ENCODE measurements around the gene MYO3A. TPM values are rescaled to one million over a fixed set of nuclear protein-coding genes. Genes with fewer than 3 reads are reported as not detected.
"Not testable (repeated sequence)": the region's sequence is repeated elsewhere in the genome, so short reads cannot be mapped to it uniquely, and the experiment has no call there.

MYO3A gene
- total RNA-seq, 1 donor from 2014 or later, result not detected

DNA sequence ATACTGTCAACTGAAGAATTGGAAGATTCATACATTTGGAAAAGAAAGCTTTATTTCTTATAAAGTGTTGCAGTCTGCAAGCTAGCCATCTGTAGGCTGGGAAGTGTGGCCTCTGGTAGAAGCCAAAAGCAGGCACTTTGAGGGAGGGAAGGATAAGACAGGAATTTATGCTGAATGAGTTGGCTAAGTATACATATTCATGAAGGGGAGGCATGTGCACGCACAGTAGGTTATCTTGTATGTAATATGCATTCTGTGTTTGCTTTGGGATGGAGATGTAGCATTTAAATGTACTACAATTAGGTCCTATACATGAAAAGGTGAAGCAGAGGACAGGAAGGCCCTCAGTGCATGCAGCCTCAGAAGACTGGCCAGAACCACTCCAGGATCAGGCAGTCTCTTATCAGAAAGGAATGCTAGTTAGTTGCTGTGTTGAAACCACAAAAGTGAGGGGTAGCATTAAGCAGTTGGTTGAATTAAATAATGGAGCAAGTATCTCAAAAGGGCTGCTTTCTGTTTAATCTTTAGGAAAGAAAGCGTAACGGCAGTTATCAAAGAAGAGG is 40.9 kb downstream of the MYO3A start:
- DNase-seq (ENCODE audit: low spot score), result no peak

DNA sequence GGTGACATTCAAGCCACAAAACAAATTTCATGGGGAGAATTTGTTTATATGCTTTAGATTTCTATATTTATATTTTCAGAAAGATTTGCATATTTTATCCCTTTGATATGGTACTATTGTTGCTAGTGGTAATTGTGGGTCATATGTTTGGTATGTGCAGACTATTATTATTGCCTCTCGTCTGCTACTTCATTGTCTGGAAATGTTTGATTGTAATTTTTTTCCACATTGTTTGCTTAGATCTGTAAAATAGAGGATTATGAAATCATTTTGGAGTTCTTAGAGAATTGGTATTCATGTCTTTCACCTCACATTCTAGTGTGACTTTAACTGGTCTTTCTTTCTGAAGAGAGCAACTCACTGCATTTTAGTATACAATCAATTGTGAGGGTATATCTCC is 44.7 kb downstream of the MYO3A start:
- no peak for DNase-seq (ENCODE audit: low spot score)

DNA sequence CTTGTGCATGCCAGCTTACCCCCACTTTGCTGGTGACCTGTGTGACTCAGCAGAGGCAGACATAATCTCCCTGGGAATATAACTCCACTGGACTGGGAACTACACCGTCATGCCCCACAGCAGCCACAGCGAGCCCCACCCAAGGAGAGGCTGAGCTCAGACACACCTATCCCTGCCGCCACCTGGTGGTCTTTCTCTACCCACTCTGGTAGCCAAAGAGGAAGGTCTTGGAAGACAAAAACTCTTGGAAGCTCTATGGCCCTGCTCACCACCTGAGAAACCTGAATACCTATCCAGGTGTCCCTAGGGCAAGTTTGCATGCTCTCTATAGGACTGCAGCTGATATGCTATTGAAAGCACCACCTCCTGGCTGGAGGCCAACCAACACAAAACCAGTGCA is 48.1 kb downstream of the MYO3A start:
- no peak for DNase-seq (ENCODE audit: low spot score)

DNA sequence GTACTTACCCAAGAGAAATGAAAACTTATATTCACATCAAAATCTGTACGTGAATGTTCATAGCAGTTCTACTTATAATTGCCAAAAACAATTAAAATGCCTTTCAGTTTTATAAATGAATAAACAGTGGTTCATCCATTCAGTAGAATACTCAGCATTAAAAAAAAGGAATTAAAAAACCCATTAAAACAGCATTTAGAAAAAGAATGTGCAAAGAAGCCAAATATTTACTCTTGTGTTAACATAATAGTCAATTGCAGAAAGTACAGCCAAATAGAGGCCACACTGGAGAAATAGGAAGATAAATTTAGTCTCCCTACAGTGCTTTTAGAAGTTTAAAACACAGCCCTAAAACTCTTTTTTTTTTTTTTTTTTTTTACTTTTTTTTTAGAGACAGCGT is 54.6 kb downstream of the MYO3A start:
- DNase-seq (ENCODE audit: low spot score), result no peak

DNA sequence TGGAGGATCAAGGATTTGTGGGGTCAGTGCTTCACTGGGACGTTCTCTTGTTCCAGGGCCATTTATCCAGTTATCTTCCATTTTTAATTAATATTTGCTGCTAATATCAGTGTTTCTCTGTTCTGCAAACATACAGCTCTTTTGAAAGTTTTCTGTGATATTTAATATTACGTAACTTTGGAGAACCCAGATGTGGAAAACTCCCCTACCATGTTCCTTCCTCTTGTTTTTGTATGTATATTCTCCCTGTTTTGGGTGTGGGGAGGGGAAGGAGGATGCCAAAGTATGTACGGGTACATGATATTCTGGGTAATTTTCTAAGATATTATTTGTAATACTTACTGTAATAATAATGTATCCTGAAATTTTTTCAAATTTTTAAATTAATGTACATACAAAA is 55.9 kb downstream of the MYO3A start:
- no peak for DNase-seq (ENCODE audit: low spot score)

DNA sequence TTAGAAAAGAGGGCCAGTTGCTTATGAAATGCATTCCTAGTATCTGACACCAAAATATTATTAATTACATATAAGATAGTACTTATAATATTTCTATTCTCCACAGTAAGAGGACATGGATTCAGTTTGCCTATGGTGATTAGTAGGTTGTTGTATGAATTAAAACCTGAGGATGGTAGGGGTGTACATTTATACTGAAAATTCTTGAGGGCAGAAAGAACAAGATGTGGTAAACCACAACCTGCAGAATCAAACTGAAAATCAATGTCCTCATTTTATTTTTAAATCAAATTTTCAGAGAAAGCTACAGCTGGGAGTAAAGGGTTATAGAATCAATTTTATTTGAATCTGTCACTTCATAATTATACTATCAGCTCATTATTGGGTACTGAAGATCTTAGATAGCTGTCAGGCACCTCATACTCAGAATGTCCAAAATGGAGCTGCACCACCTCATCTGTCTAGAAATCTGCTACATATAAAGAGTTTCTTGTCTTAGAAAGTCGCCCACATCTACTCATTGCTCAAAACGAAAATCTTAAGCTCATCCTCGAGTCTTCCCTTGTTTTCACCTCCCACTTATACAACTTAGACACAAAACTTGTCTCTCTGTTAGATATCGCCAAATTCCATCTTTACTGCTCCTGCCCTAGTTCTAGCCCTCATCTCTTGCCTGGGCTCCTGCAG is 65.4 kb downstream of the MYO3A start:
- DNase-seq (ENCODE audit: low spot score), result no peak

DNA sequence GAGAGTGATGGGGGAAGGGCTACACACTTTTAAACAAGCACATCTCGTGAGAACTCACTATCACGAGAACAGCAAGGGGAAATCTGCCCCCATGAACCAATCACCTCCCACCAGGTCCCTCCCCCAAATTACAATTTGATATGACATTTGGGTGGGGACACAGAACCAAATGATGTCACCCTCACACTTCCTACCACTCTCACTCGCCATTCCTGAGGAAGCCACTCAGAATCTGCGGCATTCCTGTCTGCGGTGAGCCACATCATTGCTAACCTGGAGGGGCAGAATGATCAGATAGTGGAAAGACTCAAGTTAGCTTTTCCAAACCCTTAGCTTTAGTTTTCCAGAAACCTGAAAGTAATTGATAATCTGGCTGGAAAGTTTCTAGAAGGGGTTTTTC is 66.9 kb downstream of the MYO3A start:
- no peak for DNase-seq (ENCODE audit: low spot score)

DNA sequence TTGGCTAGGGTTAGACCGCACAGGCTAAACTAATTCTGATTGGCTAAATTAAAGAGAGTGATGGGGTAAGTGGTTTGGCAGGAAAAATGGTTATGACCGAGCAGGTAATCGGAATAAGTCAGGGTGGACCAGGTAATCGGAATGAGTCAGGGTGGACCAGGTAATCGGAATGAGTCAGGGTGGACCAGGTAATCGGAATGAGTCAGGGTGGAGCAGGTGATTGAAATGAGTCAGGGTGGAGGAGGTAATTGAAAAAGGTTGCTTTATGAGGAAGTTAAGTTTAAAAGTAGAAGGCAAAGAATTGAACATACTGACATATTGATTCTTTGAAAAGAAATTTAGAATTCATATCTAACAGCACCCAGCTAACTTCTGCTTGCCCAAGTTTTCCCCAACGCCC is 68.4 kb downstream of the MYO3A start:
- DNase-seq (ENCODE audit: low spot score), result not testable (repeated sequence)

DNA sequence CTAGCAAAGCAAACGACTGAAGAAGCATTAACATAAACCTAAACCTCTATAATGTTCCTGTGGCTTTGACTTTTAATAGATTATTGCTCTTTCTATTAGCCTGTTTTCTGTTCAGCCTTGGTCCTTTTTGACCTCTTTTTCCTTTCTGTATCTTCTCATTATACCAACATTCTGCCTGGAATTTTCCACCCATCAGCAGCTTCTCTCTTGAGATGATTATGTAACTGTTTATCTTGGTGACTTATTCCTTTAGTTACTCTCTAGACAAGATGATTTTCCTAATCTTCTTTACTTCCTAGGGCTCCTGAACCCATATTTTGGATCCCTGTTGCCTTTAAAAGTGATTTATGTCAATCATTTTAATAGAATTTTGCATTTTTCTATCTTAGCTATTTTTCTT is 81.1 kb downstream of the MYO3A start:
- DNase-seq (ENCODE audit: low spot score), result no peak

DNA sequence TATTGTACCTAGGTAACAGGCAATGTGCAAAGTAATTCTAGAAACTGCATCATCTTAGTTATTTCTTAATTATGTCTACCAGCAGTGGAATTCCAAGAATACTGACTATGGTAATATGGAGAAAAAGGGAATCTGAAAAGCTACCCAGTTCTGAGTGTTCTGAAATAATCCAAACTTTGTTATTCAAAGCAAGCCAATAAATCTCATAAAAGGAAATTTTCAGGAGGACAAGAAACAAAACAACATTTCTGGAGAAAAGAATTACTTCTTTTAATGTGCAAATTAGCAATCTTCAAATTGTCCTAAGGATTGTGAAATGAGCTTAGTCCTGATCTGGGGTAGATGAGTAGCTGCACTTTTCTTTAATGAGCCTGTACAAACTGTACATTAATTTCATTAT is 88.8 kb downstream of the MYO3A start:
- no peak for DNase-seq (ENCODE audit: low spot score)

DNA sequence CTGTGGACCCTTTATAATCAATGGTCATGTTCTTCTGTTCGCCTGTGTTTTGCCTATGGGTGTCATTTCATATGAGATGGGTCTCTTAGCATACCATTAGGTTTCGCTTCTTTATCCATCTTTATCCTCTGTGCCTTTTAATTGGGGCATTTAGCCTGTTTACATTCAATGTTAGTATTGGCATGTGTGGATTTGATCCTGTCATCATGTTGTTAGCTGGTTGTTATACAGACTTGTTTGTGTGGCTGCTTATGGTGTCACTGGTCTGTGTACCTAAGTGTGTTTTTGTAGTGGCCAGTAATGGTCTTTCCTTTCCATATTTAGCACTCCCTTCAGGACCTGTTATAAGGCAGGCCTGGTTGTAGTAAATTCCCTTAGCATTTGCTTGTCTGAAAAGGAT is 90.3 kb downstream of the MYO3A start:
- no peak for DNase-seq (ENCODE audit: low spot score)

DNA sequence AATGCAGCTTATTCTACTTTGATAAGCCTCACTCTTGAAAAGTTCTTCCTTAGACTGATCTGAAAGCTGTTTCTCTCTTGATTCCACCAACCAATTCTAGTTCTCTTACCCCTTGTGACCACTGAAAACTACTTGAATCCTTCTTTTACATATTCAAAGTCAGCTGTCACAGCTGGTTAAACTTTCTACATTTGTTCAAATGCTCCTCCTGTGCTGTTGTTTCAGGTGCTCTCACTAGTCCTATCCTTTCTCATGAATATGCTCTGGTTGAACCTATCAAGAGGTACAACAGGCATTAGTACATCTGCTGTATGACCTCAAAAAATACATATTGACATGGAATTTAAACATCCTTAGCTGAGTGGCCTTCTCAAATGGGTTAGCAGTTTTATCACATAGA is 91.5 kb downstream of the MYO3A start:
- DNase-seq (ENCODE audit: low spot score), result no peak

DNA sequence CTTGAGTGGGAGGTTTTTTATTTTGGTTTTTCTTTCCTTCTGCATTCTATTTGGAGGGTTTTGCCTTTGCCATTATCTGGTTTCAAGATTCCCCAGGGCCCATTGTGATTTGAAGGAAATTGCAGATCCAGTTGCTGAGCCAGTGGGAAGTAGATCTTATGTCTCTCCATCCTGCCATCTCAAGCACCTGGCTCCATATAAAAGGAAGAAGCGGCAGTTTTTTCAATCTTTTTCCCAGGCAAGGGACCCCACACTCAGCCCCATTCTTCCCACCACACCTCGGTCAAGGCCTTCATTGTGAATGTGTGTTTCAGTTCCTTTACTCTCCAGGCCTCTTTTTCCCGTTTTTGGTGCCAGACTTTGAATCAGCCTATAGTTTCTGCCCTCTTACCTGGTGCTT is 95.8 kb downstream of the MYO3A start:
- DNase-seq (ENCODE audit: low spot score), result no peak

DNA sequence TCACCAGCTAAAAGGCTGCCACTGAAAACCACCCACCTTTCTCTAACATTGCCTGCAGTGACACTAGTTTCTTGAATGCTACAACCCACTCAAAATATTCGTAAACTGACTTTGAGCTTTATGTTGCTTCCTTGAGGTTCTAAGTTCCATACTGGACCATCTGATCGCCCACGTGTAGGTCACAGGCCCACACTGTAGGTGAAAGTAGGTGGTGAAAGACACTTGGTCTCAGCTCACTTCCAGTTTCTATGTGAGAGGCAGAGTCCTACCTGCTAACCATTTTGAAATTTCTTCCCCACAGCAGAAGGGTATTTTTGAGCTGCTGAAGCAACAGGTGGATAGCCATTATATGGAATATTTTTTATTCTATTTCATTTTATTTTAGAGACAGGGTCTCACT is 97.3 kb downstream of the MYO3A start:
- DNase-seq (ENCODE audit: low spot score), result no peak

DNA sequence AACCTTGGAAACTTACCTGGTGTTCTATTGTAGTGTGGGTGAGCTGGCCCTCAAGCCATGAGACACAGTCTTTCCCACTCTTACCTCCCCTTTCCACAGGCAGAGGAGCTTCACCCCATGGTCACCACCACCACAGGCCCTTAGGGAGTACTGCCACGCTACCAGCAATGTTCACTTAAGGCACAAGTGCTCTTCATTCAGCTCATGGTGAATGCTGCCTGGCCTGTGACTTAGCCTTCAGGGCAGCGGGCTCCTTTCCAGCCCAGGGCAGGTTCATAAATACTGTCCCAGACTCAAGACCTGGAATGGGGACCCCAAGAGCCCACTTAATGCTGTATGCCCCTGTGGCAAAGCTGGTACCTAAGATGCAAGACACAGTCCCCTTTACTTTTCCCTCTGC is 109.4 kb downstream of the MYO3A start:
- no peak for DNase-seq (ENCODE audit: low spot score)

DNA sequence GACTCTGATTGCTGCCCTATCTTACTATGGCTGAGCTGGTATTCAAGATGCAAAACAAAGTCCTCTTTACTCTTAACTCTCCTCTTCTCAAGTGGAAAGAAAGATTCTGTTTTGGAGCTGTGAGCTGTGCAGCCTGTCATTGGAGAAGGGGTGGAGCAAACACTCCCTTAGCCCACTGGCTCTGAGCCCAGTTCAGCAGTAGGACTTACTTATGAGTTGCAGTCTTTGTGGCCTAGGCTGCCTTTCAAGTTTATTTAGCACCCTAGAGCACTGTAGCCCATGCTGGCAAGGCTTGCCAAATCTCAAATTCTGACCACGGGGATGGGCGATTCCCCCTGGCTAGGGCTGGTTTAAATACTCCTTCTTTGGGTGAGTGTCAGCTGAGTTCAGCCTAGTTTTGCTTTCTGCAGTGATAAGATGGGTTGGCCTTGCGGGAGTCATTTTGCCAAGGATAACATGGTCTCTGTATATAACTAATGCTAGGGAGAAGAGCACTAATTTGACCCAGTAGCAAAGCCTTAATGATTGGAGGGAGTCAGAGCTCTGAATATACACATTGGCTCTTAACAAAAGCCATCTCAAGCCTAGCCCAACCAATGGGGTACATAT is 110.2 kb downstream of the MYO3A start:
- no peak for DNase-seq (ENCODE audit: low spot score)

DNA sequence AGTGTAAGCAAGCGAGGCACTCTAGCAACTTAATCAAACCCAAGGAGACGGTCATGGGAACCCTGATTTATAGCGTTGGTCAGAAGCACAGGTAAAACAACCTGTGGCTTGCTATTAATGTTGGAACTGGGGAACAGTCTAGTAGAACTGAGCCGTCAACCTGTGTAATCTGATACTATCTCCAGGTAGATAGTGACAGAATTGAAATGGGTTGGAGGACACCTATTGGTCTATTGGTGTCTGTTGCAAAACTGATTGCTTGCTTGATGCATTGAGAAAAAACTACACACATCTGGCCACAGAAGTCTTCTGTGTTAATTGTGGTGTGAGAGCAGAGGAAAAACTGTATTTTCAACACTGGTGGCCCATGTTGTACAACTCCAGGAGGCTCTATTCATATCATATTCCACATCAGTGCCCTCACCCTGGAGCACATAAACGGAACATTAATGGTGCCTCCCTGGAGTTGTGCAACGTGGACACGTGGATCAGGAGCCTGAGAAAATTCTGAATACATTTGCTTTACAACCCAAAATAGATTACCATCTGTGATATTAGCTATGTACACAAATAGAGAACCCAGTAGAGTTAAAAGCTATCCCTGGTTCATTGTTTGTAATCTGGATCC is 112.2 kb downstream of the MYO3A start:
- no peak for DNase-seq (ENCODE audit: low spot score)

DNA sequence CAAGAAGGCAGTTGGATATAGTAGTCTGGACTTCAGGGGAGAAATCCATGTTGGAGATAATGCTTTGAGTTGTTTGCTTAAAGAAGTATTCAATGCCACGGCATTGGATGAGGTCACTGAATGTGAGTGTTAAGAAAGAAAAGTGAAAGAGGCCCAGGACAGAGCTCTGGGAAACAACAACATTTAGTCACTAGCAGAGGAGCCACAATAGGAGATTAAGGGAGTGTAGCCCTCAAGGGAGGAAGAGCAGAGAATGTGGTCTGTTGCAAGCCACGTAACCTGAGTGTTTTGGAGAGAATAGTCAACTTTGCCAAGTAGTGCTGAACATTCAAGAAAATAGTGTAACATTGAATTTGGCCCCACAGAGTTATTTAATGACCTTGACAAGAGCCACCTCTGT is 114.7 kb downstream of the MYO3A start:
- DNase-seq (ENCODE audit: low spot score), result no peak

DNA sequence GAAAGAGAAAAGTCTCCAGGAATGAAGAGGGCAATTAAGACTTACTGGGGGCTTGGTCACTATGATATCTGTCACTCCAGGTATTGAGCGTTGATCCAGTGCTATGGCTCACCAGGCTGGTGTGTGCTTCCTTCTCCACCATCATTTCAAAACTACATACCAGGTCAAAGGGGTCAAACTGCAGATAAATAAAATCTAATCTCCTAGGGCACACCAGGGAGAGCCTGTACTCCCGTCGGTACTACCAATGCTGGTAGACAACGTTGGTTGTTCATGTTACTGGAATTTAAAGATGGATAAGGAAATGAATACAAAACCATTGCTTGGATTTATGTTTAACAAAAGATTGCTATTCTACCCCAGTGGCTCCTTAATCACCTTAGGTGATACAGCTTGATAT is 118.3 kb downstream of the MYO3A start:
- no peak for DNase-seq (ENCODE audit: low spot score)

DNA sequence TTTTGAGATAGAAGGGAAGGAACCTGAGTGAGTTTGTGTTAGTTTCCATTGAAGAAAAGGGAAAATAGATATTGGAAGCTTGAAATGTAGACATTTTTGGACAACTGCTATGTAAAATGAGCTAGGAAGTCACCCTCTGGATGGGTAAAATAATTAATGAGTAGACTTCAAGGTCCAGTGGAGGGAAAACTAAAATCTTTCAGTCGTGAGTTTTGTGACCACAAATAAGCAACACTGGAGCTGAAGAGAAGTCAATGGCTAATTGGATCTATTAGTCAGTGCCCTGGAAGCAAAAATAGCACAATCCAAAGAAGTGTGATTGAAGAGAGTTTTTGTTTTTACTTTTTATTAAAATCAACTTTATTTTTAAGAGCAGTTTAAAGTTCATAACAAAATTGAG is 123.4 kb downstream of the MYO3A start:
- DNase-seq (ENCODE audit: low spot score), result no peak

DNA sequence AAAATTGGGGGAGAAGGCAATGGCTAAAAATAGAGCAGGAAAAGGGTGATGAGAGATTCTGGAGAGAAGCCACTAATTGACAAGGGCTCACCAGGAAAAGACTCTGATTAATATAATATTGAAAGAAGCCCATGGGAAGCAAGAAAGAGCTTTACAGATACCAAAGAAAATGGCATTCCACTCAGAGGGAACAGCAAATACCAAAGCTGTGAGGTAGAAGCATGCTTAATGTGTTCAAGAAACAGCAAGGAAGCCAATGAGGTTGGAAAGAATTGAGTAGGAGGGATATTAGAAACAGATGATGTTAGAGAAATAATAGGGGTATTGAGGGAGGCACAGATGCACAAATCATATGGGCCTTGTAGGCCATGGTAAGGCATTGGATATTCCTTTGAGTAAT is 130.1 kb downstream of the MYO3A start:
- DNase-seq (ENCODE audit: low spot score), result no peak

DNA sequence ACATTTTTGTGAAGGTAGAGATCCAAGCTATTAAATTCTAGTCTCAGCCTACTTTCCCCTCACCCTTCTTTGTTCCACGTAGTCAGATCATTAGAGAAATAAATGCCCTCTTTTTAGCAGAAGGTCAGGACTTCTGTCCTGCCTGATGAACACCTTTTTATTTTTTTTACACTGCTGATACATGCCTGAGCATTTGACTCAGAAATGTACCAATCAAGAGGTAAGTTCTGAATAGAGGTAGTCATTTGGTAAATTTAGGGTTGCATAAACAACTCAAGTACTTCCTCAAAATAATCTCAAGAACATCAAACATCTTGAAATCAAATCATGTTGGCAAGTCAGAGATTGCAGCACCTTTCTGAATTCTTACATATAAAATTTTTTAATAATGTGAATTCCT is 133.7 kb downstream of the MYO3A start:
- no peak for DNase-seq (ENCODE audit: low spot score)

DNA sequence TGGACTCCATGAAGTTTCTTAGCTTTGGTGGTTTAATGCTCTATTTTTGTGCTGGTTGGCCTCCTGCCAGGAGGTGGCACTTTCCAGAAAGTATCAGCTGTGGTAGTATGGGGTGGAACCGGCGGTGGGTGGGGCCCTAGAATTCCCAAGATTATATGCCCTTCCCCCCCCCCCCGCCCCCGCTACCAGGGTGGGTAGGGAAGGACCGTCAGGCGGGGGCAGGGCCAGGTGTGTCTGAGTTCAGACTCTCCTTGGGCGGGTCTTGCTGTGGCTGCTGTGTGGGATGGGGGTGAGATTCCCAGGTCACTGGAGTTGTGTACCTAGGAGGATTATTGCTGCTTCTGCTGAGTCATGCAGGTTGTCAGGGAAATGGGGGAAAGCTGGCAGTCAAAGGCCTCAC is 146.9 kb downstream of the MYO3A start:
- not testable (repeated sequence) for DNase-seq (ENCODE audit: low spot score)

Measured in mesenteric fat pad (tissue), 1 donor.